K562 (cell line): ENCODE results near the gene PDE6D. TPM values are rescaled to one million over a fixed set of nuclear protein-coding genes. Genes with fewer than 3 reads are reported as not detected.

Experiments
- BACH1 ChIP-seq: fragments of 200-800 bp; sonication (Bioruptor generic); IDR thresholded peaks from 2 replicates; pipeline ENCODE4 v1.6.1; 2016; ENCODE audit warnings: missing genetic modification characterization, missing compliant biosample characterization
- CCNT2 ChIP-seq: IDR thresholded peaks from 2 replicates; pipeline ENCODE4 v1.6.1; 2011; ENCODE audit warnings: borderline replicate concordance, low read depth, mild to moderate bottlenecking, moderate library complexity, mixed read lengths, low read length; ENCODE audit not compliant: insufficient read length; ENCODE audit errors: extremely low read depth
- DEAF1 ChIP-seq: fragments of 450-650 bp; formaldehyde crosslinking; IDR thresholded peaks from 2 replicates; pipeline ENCODE4 v1.4.0; 2020; ENCODE audit warnings: mild to moderate bottlenecking, moderate library complexity
- DIDO1 ChIP-seq: fragments of 450-650 bp; IDR thresholded peaks from 2 replicates; pipeline ENCODE4 v1.6.1; 2016; ENCODE audit warnings: low read depth, missing biosample characterization, missing genetic modification characterization
- GABPB2 ChIP-seq: fragments of 250-450 bp; sonication (Bioruptor Pico); conservative IDR thresholded peaks from 2 replicates; pipeline ENCODE4 v1.5.1; 2021; ENCODE audit warnings: mild to moderate bottlenecking
- GTF2E2 ChIP-seq: fragments of 200-800 bp; sonication (Bioruptor generic); IDR thresholded peaks from 2 replicates; pipeline ENCODE4 v1.6.1; 2016; ENCODE audit warnings: missing genetic modification characterization, missing compliant biosample characterization
- KHSRP ChIP-seq: fragments of 450-650 bp; IDR thresholded peaks from 2 replicates; pipeline ENCODE4 v1.6.1; 2017
- MNT ChIP-seq, 2 experiments: fragments of 450-650 bp; conservative IDR thresholded peaks; 2 replicates each; pipeline ENCODE4 v1.6.1; 2017; ENCODE audit warnings: mild to moderate bottlenecking in 2 of 2, moderate library complexity in 2 of 2
- MTA2 ChIP-seq: fragments of 450-650 bp; IDR thresholded peaks from 2 replicates; pipeline ENCODE4 v1.6.1; 2016; ENCODE audit warnings: low read depth
- NBN ChIP-seq: fragments of 450-650 bp; IDR thresholded peaks from 2 replicates; pipeline ENCODE4 v1.6.1; 2016; ENCODE audit warnings: low read depth, mild to moderate bottlenecking
- NCOR1 ChIP-seq: fragments of 450-650 bp; IDR thresholded peaks from 2 replicates; pipeline ENCODE4 v1.6.1; 2016; ENCODE audit warnings: mild to moderate bottlenecking, moderate library complexity
- POLR2G ChIP-seq: fragments of 200-400 bp; formaldehyde crosslinking; IDR thresholded peaks from 2 replicates; pipeline ENCODE4 v1.6.1; 2017; ENCODE audit warnings: low read depth, mild to moderate bottlenecking, antibody characterized with exemption, low read length, moderate library complexity
- POLR3A ChIP-seq: IDR thresholded peaks from 2 replicates; pipeline ENCODE4 v1.6.1; 2011; ENCODE audit warnings: borderline replicate concordance, mild to moderate bottlenecking, moderate library complexity; ENCODE audit not compliant: insufficient read length, insufficient read depth; ENCODE audit errors: extremely low read depth
- RHOXF2B ChIP-seq: fragments of 250-450 bp; sonication (Bioruptor Pico); conservative IDR thresholded peaks from 2 replicates; pipeline ENCODE4 v1.5.1; 2021
- SAFB2 ChIP-seq: fragments of 200-400 bp; formaldehyde crosslinking; IDR thresholded peaks from 2 replicates; pipeline ENCODE4 v1.6.1; 2018; ENCODE audit warnings: borderline replicate concordance, low read length, low read depth, moderate library complexity; ENCODE audit not compliant: severe bottlenecking
- SIN3B ChIP-seq: fragments of 450-650 bp; IDR thresholded peaks from 2 replicates; pipeline ENCODE4 v1.6.1; 2017; ENCODE audit warnings: low read depth, mild to moderate bottlenecking, moderate library complexity
- ZFPM2 ChIP-seq: fragments of 250-450 bp; sonication (Bioruptor Pico); IDR thresholded peaks from 2 replicates; pipeline ENCODE4 v1.5.1; 2022; ENCODE audit warnings: mild to moderate bottlenecking
- ZNF282 ChIP-seq: sonication (generic); formaldehyde crosslinking; IDR thresholded peaks from 2 replicates; pipeline ENCODE4 v1.8.1; 2023; ENCODE audit warnings: missing genetic modification reagents
- ZNF3 ChIP-seq: fragments of 250-450 bp; sonication (Bioruptor Pico); IDR thresholded peaks from 2 replicates; pipeline ENCODE4 v1.5.0; 2021; ENCODE audit warnings: mild to moderate bottlenecking, moderate library complexity
- ZNF551 ChIP-seq: fragments of 250-450 bp; sonication (Bioruptor Pico); IDR thresholded peaks from 2 replicates; pipeline ENCODE4 v1.5.0; 2021; ENCODE audit warnings: mild to moderate bottlenecking, moderate library complexity
- ZNF644 ChIP-seq: fragments of 200-800 bp; sonication (Bioruptor generic); IDR thresholded peaks from 2 replicates; pipeline ENCODE4 v1.6.1; 2016; ENCODE audit warnings: low read depth, missing genetic modification characterization, missing compliant biosample characterization
- polyA plus RNA-seq, 8 experiments: library from polyadenylated mRNA; depleted of rRNA in 4 of 8; stranded (reverse) in 5 of 8; unstranded in 3 of 8; fragments of >200 nt; fragmentation: Nextera tagmentation in 2 of 8; fragmentation: Illumina TruSeq in 1 of 8; extraction: Ambion mirVana in 2 of 8; extraction: Trizol in 1 of 8; gene quantifications; 2 replicates each; pipeline versions ENCODE4 v1.2.1 to v1.2.3, GENCODE V29; 2011 to 2014; ENCODE audit warnings: inconsistent platforms in 1 of 8, missing spikeins in 1 of 8
- total RNA-seq, 7 experiments: library from RNA; depleted of rRNA in 6 of 7; stranded (reverse); fragments of >200 nt in 6 of 7; fragmentation: Illumina TruSeq in 2 of 7; extraction: Trizol in 2 of 7; gene quantifications; 2 replicates each; pipeline versions ENCODE4 v1.2.1 to v1.2.3, GENCODE V29; 2011 to 2021; ENCODE audit warnings: low replicate concordance in 1 of 7
- TF ChIP-seq, protein P1 (sequence below), 3 experiments: IDR thresholded peaks in 2 of 3; conservative IDR thresholded peaks in 1 of 3; 2 replicates each; pipeline ENCODE4 v1.5.1; 2011 to 2012; ENCODE audit warnings: low read length in 3 of 3, mild to moderate bottlenecking in 3 of 3, control low read depth in 2 of 3, improper control_type of control experiment in 1 of 3, inconsistent platforms in 1 of 3, low read depth in 1 of 3, mixed read lengths in 1 of 3, moderate library complexity in 1 of 3; ENCODE audit not compliant: insufficient read depth in 2 of 3
- TF ChIP-seq, protein P2 (sequence below), 2 experiments: fragments of 250-450 bp in 1 of 2; fragments of 450-650 bp in 1 of 2; sonication (Bioruptor Pico) in 1 of 2; IDR thresholded peaks; 2 replicates each; pipeline versions ENCODE4 v1.6.1 to v1.8.0; 2016 to 2021; ENCODE audit warnings: mild to moderate bottlenecking in 2 of 2, moderate library complexity in 2 of 2, missing compliant biosample characterization in 1 of 2, missing genetic modification characterization in 1 of 2

Gene PDE6D
- total and polyA plus RNA-seq, 9 of the 15 experiments (the other 6 are each of a cell fraction or from before 2014, with no cell fraction given): 0.65 to 11.6 (median 7.0) TPM

GRCh38 chr2:231714639-231715498 is 66.2 kb downstream of the PDE6D start (continued):
- no peak for TF ChIP-seq SAFB2
- no peak for TF ChIP-seq ZNF282 (CRISPR knock-in tag)
- TF ChIP-seq MNT (conservative IDR thresholded peaks at IDR 0.05): no peak
- TF ChIP-seq POLR2G: peak; percentile 74
- TF ChIP-seq CCNT2: no peak
- TF ChIP-seq ZNF3 (CRISPR knock-in tag): no peak
- TF ChIP-seq POLR3A: no peak
- no peak for TF ChIP-seq ZNF551 (CRISPR knock-in tag)
- TF ChIP-seq SIN3B: no peak
- no peak for TF ChIP-seq ZNF644
- no peak for TF ChIP-seq KHSRP
- TF ChIP-seq NCOR1: peak; percentile 34; the same call in 1 of the 2 replicates
- TF ChIP-seq BACH1: no peak
- no peak for TF ChIP-seq MTA2
- TF ChIP-seq RHOXF2B (CRISPR knock-in tag): no peak
- no peak for TF ChIP-seq GTF2E2 (tag)
- TF ChIP-seq, protein P1, sequence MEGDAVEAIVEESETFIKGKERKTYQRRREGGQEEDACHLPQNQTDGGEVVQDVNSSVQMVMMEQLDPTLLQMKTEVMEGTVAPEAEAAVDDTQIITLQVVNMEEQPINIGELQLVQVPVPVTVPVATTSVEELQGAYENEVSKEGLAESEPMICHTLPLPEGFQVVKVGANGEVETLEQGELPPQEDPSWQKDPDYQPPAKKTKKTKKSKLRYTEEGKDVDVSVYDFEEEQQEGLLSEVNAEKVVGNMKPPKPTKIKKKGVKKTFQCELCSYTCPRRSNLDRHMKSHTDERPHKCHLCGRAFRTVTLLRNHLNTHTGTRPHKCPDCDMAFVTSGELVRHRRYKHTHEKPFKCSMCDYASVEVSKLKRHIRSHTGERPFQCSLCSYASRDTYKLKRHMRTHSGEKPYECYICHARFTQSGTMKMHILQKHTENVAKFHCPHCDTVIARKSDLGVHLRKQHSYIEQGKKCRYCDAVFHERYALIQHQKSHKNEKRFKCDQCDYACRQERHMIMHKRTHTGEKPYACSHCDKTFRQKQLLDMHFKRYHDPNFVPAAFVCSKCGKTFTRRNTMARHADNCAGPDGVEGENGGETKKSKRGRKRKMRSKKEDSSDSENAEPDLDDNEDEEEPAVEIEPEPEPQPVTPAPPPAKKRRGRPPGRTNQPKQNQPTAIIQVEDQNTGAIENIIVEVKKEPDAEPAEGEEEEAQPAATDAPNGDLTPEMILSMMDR (IDR thresholded peaks at IDR 0.05 in 2 of 3, conservative IDR thresholded peaks at IDR 0.05 in 1 of 3; ENCODE audit: insufficient read depth in 2 of 3, low read depth in 1 of 3, low read length in 3 of 3): peak; percentile 64 to 83 (median 77)
- TF ChIP-seq GABPB2: no peak
- TF ChIP-seq DEAF1 (CRISPR knock-in tag): peak; percentile 48; the same call in 1 of the 2 replicates
- no peak for TF ChIP-seq ZFPM2
- TF ChIP-seq, protein P2, sequence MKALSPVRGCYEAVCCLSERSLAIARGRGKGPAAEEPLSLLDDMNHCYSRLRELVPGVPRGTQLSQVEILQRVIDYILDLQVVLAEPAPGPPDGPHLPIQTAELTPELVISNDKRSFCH (CRISPR knock-in tag; IDR thresholded peaks at IDR 0.05): no peak
- TF ChIP-seq, protein P2 (tag; IDR thresholded peaks at IDR 0.05): no peak
- TF ChIP-seq NBN: no peak
- no peak for TF ChIP-seq DIDO1
